Measurements from ENCODE around the gene SREBF1. TPM values are rescaled to one million over a fixed set of nuclear protein-coding genes. Genes with fewer than 3 reads are reported as not detected.

The SREBF1 gene
- total RNA-seq, 1 donor = 59.2 TPM

- peak in 2 of 3 donors; percentile 55 to 72 for DNase-seq (ENCODE audit: low read depth in 2 of 3, low spot score in 2 of 3)
Measured at GRCh38 chr17:17859909-17860765, 23.4 kb upstream of the SREBF1 start.

- no peak for DNase-seq (ENCODE audit: low read depth in 2 of 3, low spot score in 2 of 3)
Measured at GRCh38 chr17:17857496-17857895, 20.7 kb upstream of the SREBF1 start.

- DNase-seq (ENCODE audit: low read depth in 2 of 3, low spot score in 2 of 3) = no peak
Measured at GRCh38 chr17:17856386-17856785, 19.6 kb upstream of the SREBF1 start.

- DNase-seq (ENCODE audit: low read depth in 2 of 3, low spot score in 2 of 3) = no peak
Measured at GRCh38 chr17:17855976-17856375, 19.2 kb upstream of the SREBF1 start.

- DNase-seq (ENCODE audit: low read depth in 2 of 3, low spot score in 2 of 3) = no peak
Measured at GRCh38 chr17:17853811-17854447, 17.1 kb upstream of the SREBF1 start.

- DNase-seq (ENCODE audit: low read depth in 2 of 3, low spot score in 2 of 3) = no peak
Measured at GRCh38 chr17:17852930-17853329, 16.1 kb upstream of the SREBF1 start.

GRCh38 chr17:17851103-17852002, 14.6 kb upstream of the SREBF1 start:
- no peak for DNase-seq (ENCODE audit: low read depth in 2 of 3, low spot score in 2 of 3)

GRCh38 chr17:17849845-17850373, 13.1 kb upstream of the SREBF1 start:
- peak in 2 of 3 donors; percentile 68 to 84 for DNase-seq (ENCODE audit: low read depth in 2 of 3, low spot score in 2 of 3)

GRCh38 chr17:17849147-17849820, 12.5 kb upstream of the SREBF1 start:
- DNase-seq (ENCODE audit: low read depth in 2 of 3, low spot score in 2 of 3) = peak in 1 of 3 donors; percentile 68

- DNase-seq (ENCODE audit: low read depth in 2 of 3, low spot score in 2 of 3) = no peak
Measured at GRCh38 chr17:17848311-17849082, 11.7 kb upstream of the SREBF1 start.

- DNase-seq (ENCODE audit: low read depth in 2 of 3, low spot score in 2 of 3) = no peak
Measured at GRCh38 chr17:17847726-17848125, 10.9 kb upstream of the SREBF1 start.

GRCh38 chr17:17847118-17847689, 10.4 kb upstream of the SREBF1 start:
- DNase-seq (ENCODE audit: low read depth in 2 of 3, low spot score in 2 of 3) = no peak

- DNase-seq (ENCODE audit: low read depth in 2 of 3, low spot score in 2 of 3) = no peak
Measured at GRCh38 chr17:17846645-17847044, 9.9 kb upstream of the SREBF1 start.

- DNase-seq (ENCODE audit: low read depth in 2 of 3, low spot score in 2 of 3) = no peak
Measured at GRCh38 chr17:17846003-17846402, 9.2 kb upstream of the SREBF1 start.

GRCh38 chr17:17845046-17845775, 8.4 kb upstream of the SREBF1 start:
- no peak for DNase-seq (ENCODE audit: low read depth in 2 of 3, low spot score in 2 of 3)

GRCh38 chr17:17844500-17844899, 7.7 kb upstream of the SREBF1 start:
- DNase-seq (ENCODE audit: low read depth in 2 of 3, low spot score in 2 of 3) = no peak

GRCh38 chr17:17844079-17844478, 7.3 kb upstream of the SREBF1 start:
- DNase-seq (ENCODE audit: low read depth in 2 of 3, low spot score in 2 of 3) = no peak

GRCh38 chr17:17843096-17843495, 6.3 kb upstream of the SREBF1 start:
- no peak for DNase-seq (ENCODE audit: low read depth in 2 of 3, low spot score in 2 of 3)

Data from hematopoietic multipotent progenitor cell (in vitro differentiated cells).